IMR-90 (cell line): ENCODE results near the gene EFCAB8. TPM values are rescaled to one million over a fixed set of nuclear protein-coding genes. Genes with fewer than 3 reads are reported as not detected.
A peak's percentile ranks its signal among the peaks of the same experiment; 100 is the strongest.

Experiments
- ATAC-seq: fragments of 200-7000 bp; cut with Tn5 transposase; 2 replicates; pipeline ENCODE4 v1.9.1; 2020; ENCODE audit warnings: low read depth, mild to moderate bottlenecking, moderate library complexity
- BruUV-seq: library from RNA; stranded (reverse); fragments of 400-500 nt; replicated peaks from 2 replicates; lab custom pipeline; 2021; lab: Mats Ljungman, UMichigan
- CTCF ChIA-PET: fragments of 300-600 bp; formaldehyde crosslinking; extraction: SDS; loops from one replicate; lab custom pipeline; 2021; ENCODE audit warnings: antibody characterized with exemption; lab: Yijun Ruan, JAX
- POLR2A ChIA-PET: fragments of 300-600 bp; sonication (Branson Sonifier 250); formaldehyde crosslinking; loops from one replicate; lab custom pipeline; 2022; ENCODE audit warnings: antibody characterized with exemption; ENCODE audit not compliant: unreplicated experiment; lab: Charles Lee
- DNase-seq: peaks from one replicate; pipeline ENCODE4 v3.0.0; 2013
- H2AFZ ChIP-seq: replicated peaks from 2 replicates; pipeline ENCODE3; 2013; ENCODE audit warnings: low read length, mild to moderate bottlenecking; ENCODE audit not compliant: poor library complexity
- H2AK5ac ChIP-seq: 2 replicates; pipeline ENCODE4 v1.6.1; 2013; ENCODE audit warnings: low read depth, low read length, inconsistent platforms
- H2AK9ac ChIP-seq: replicated peaks from 2 replicates; pipeline ENCODE3; 2013; ENCODE audit warnings: mild to moderate bottlenecking, low read depth, low read length, moderate library complexity; ENCODE audit not compliant: poor library complexity
- H2BK120ac ChIP-seq: 2 replicates; pipeline ENCODE4 v1.6.1; 2013; ENCODE audit warnings: low read depth, low read length, inconsistent platforms
- H2BK15ac ChIP-seq: 3 replicates; pipeline ENCODE4 v1.6.1; 2013; ENCODE audit warnings: low read depth, low read length, inconsistent platforms
- H2BK20ac ChIP-seq: 2 replicates; pipeline ENCODE4 v1.6.1; 2013; ENCODE audit warnings: low read depth, mild to moderate bottlenecking, inconsistent platforms, low read length, moderate library complexity
- H2BK5ac ChIP-seq: 2 replicates; pipeline ENCODE4 v1.6.1; 2013; ENCODE audit warnings: mild to moderate bottlenecking, low read depth, low read length, inconsistent platforms; ENCODE audit not compliant: poor library complexity, severe bottlenecking
- H3K14ac ChIP-seq: replicated peaks from 2 replicates; pipeline ENCODE4 v1.6.1; 2013; ENCODE audit warnings: low read depth, low read length, inconsistent platforms
- H3K18ac ChIP-seq: 2 replicates; pipeline ENCODE4 v1.6.1; 2013; ENCODE audit warnings: low read depth, low read length, control low read depth
- H3K23ac ChIP-seq: 2 replicates; pipeline ENCODE4 v1.6.1; 2013; ENCODE audit warnings: low read depth, low read length, inconsistent platforms
- H3K27ac ChIP-seq: 2 replicates; pipeline ENCODE4 v1.5.1; 2013; ENCODE audit warnings: mild to moderate bottlenecking, control low read depth, low read length; ENCODE audit not compliant: insufficient read depth
- H3K27me3 ChIP-seq: 2 replicates; pipeline ENCODE4 v1.6.1; 2013; ENCODE audit warnings: low read length; ENCODE audit not compliant: control insufficient read depth, insufficient read depth
- H3K36me3 ChIP-seq: 2 replicates; pipeline ENCODE4 v1.6.1; 2013; ENCODE audit warnings: low read length, mixed read lengths; ENCODE audit not compliant: control insufficient read depth, insufficient read depth
- H3K4ac ChIP-seq: 2 replicates; pipeline ENCODE4 v1.6.1; 2013; ENCODE audit warnings: low read depth, low read length, inconsistent platforms
- H3K4me1 ChIP-seq: 2 replicates; pipeline ENCODE4 v1.6.1; 2013; ENCODE audit warnings: low read length, mixed read lengths; ENCODE audit not compliant: control insufficient read depth, insufficient read depth
- H3K4me2 ChIP-seq: 2 replicates; pipeline ENCODE4 v1.6.1; 2013; ENCODE audit warnings: low read depth, mild to moderate bottlenecking, control low read depth, low read length, moderate library complexity
- H3K4me3 ChIP-seq: 2 replicates; pipeline ENCODE4 v1.5.1; 2013; ENCODE audit warnings: low read depth, mild to moderate bottlenecking, control low read depth, low read length, moderate library complexity; ENCODE audit not compliant: insufficient read depth
- H3K56ac ChIP-seq: 2 replicates; pipeline ENCODE4 v1.6.1; 2013; ENCODE audit warnings: low read length, inconsistent platforms; ENCODE audit not compliant: insufficient read depth; ENCODE audit errors: extremely low read depth
- H3K79me1 ChIP-seq, 2 experiments: 2 replicates each; pipeline ENCODE4 v1.6.1; 2013; ENCODE audit warnings: low read length in 2 of 2, inconsistent platforms in 1 of 2, low read depth in 1 of 2
- H3K9ac ChIP-seq: 2 replicates; pipeline ENCODE4 v1.6.1; 2013; ENCODE audit warnings: low read depth, low read length, control low read depth
- H3K9me1 ChIP-seq: 2 replicates; pipeline ENCODE4 v1.6.1; 2013; ENCODE audit warnings: low read length, inconsistent platforms; ENCODE audit not compliant: insufficient read depth
- H3K9me3 ChIP-seq: 2 replicates; pipeline ENCODE4 v1.6.1; 2013; ENCODE audit warnings: low read length; ENCODE audit not compliant: control insufficient read depth, insufficient read depth
- H4K20me1 ChIP-seq: 2 replicates; pipeline ENCODE4 v1.6.1; 2013; ENCODE audit warnings: low read length, inconsistent platforms; ENCODE audit not compliant: insufficient read depth
- H4K5ac ChIP-seq: 2 replicates; pipeline ENCODE4 v1.6.1; 2013; ENCODE audit warnings: mild to moderate bottlenecking, low read depth, low read length, control low read depth
- H4K8ac ChIP-seq, 2 experiments: 2 replicates each; pipeline ENCODE4 v1.6.1; 2013; ENCODE audit warnings: low read depth in 2 of 2, low read length in 2 of 2, control low read depth in 1 of 2, inconsistent platforms in 1 of 2
- H4K91ac ChIP-seq: 2 replicates; pipeline ENCODE4 v1.6.1; 2013; ENCODE audit warnings: low read depth, low read length, inconsistent platforms; ENCODE audit not compliant: insufficient read depth
- CEBPB ChIP-seq: IDR thresholded peaks from 2 replicates; pipeline ENCODE4 v1.6.1; 2012; ENCODE audit warnings: low read depth, low read length, improper control_type of control experiment
- CHD1 ChIP-seq: IDR thresholded peaks from 2 replicates; pipeline ENCODE4 v1.6.1; 2012; ENCODE audit warnings: low read depth, low read length, improper control_type of control experiment
- FOS ChIP-seq: fragments of 150-350 bp; IDR thresholded peaks from 2 replicates; pipeline ENCODE4 v1.6.1; 2016; ENCODE audit warnings: low read depth, low read length
- NFE2L2 ChIP-seq: fragments of 150-350 bp; IDR thresholded peaks from 2 replicates; pipeline ENCODE4 v1.6.1; 2016; ENCODE audit warnings: low read depth, mild to moderate bottlenecking, low read length
- RCOR1 ChIP-seq: IDR thresholded peaks from 2 replicates; pipeline ENCODE4 v1.6.1; 2012; ENCODE audit warnings: mild to moderate bottlenecking, low read length, improper control_type of control experiment; ENCODE audit not compliant: insufficient replicate concordance
- RFX5 ChIP-seq: IDR thresholded peaks from 2 replicates; pipeline ENCODE4 v1.8.0; 2012; ENCODE audit warnings: low read depth, mild to moderate bottlenecking, low read length, moderate library complexity
- WGBS, 2 experiments: methylation state at CpG; one replicate each; pipeline versions ENCODE4 v1.1.5 to v1.1.7; 2013; ENCODE audit warnings: missing lambda C conversion rate in 2 of 2; ENCODE audit not compliant: insufficient read length in 1 of 2; ENCODE audit errors: extremely low coverage in 2 of 2; 5-methylcytosine and 5-hydroxymethylcytosine counted together
- dilution Hi-C: fragments of 300-500 bp; cut with HindIII; formaldehyde crosslinking; loops from one replicate; pipeline ENCODE4 v1.14.3; 2018; ENCODE audit warnings: low sequenced_read_pairs; ENCODE audit not compliant: unreplicated experiment
- in situ Hi-C: fragments of 300-500 bp; cut with MboI; formaldehyde crosslinking; loops from 3 replicates; pipeline ENCODE4 v1.14.3; 2019; ENCODE audit warnings: low sequenced_read_pairs, inconsistent platforms, mixed read lengths
- intact Hi-C: fragments of 100-400 bp; cut with micrococcal nuclease; formaldehyde crosslinking; loops from 2 replicates; pipeline ENCODE4 v1.10.0; 2022
- polyA plus RNA-seq, 3 experiments: library from polyadenylated mRNA; depleted of rRNA; stranded (reverse); fragments of >200 nt; gene quantifications; 2 replicates each; pipeline ENCODE4 v1.2.3, GENCODE V29; 2012; ENCODE audit warnings: low replicate concordance in 1 of 3
- total RNA-seq: library from RNA; depleted of rRNA; stranded (reverse); fragments of >200 nt; gene quantifications from 2 replicates; pipeline ENCODE4 v1.2.3, GENCODE V29; 2012

EFCAB8 gene
- total and polyA plus RNA-seq, 2 of the 4 experiments (the other 2 are of a cell fraction) = not detected

GRCh38 chr20:32997431-32997830 is 138.7 kb downstream of the EFCAB8 start:
- dilution Hi-C loops (no loop called here), in situ Hi-C loops (no loop called here), intact Hi-C loops (no loop called here)
- Histone ChIP-seq H2AK9ac (no peak overlapping the region), H3K36me3 (no peaks in the 10 kb centered on the region), H2BK15ac (no peak overlapping the region), H2AFZ (no peak overlapping the region), H4K20me1 (no peaks in the 10 kb centered on the region), H2BK120ac (no peak overlapping the region), H3K18ac (no peak overlapping the region), H2BK20ac (no peak overlapping the region), H3K79me1 (no peaks in the 10 kb centered on the region), H3K9me1 (no peaks in the 10 kb centered on the region), H3K4me2 (no peak overlapping the region), H3K23ac (no peak overlapping the region), H3K9ac (no peak overlapping the region), H3K14ac (no peak overlapping the region), H3K4ac (no peak overlapping the region), H4K91ac (no peak overlapping the region), H3K4me1 (no peaks in the 10 kb centered on the region), H4K5ac (no peak overlapping the region), H3K4me3 (no peak overlapping the region), H2BK5ac (no peak overlapping the region), H4K8ac (no peak overlapping the region), H2AK5ac (no peak overlapping the region), H3K56ac (no peak overlapping the region), H3K9me3 (no peaks in the 10 kb centered on the region), H3K27me3 (peaks cover 3% of the 10 kb centered on the region), H3K27ac (no peak overlapping the region)
- WGBS, 2 experiments = 0% methylated on average over 1 of the region's 2 CpGs; no CpG with 5 or more reads in 1 of the 2 experiments
- ATAC-seq (no peak), DNase-seq (no peak)
- ChIA-PET POLR2A (no interaction called here), CTCF (no interaction called here)
- no TSS peak for BruUV-seq
- TF ChIP-seq CHD1 (no peak), NFE2L2 (no peak), FOS (no peak), CEBPB (0 out of 2 replicates have a peak, but pooled peaks have one; percentile 1), RCOR1 (no peak), RFX5 (no peak)
